HG03064 (cell line): Measurements from ENCODE around the gene ACACA.
"Not testable (repeated sequence)": the region's sequence is repeated elsewhere in the genome, so short reads cannot be mapped to it uniquely, and the experiment has no call there.

Experiments
- ATAC-seq: cut with Tn5 transposase; IDR thresholded peaks from one replicate; pipeline ENCODE4 v1.9.1; 2021; ENCODE audit warnings: low read depth; ENCODE audit not compliant: unreplicated experiment

The ACACA gene

GRCh38 chr17:37143558-37143957 lies 263.1 kb downstream of the ACACA start:
- not testable (repeated sequence) for ATAC-seq

- ATAC-seq: no peak
These were observed 264.2 kb downstream of the ACACA start for GRCh38 chr17:37142294-37142896.

- no peak for ATAC-seq
These were observed 268.0 kb downstream of the ACACA start for GRCh38 chr17:37138571-37139120.

- ATAC-seq: no peak
These were observed 268.6 kb downstream of the ACACA start for GRCh38 chr17:37137906-37138514.

GRCh38 chr17:37137070-37137610 lies 269.5 kb downstream of the ACACA start:
- no peak for ATAC-seq

- ATAC-seq: no peak
These were observed 271.1 kb downstream of the ACACA start for GRCh38 chr17:37135576-37135975.

- no peak for ATAC-seq
These were observed 272.6 kb downstream of the ACACA start for GRCh38 chr17:37134050-37134449.

- no peak for ATAC-seq
These were observed 273.5 kb downstream of the ACACA start for GRCh38 chr17:37133136-37133535.

GRCh38 chr17:37131669-37132611 lies 274.7 kb downstream of the ACACA start:
- ATAC-seq: no peak

GRCh38 chr17:37130984-37131446 lies 275.6 kb downstream of the ACACA start:
- no peak for ATAC-seq

- ATAC-seq: no peak
These were observed 281.8 kb downstream of the ACACA start for GRCh38 chr17:37124821-37125173.

- ATAC-seq: no peak
These were observed 282.5 kb downstream of the ACACA start for GRCh38 chr17:37123941-37124820.

GRCh38 chr17:37123386-37123785 lies 283.2 kb downstream of the ACACA start:
- ATAC-seq: no peak

GRCh38 chr17:37121616-37122015 lies 285.0 kb downstream of the ACACA start:
- ATAC-seq: no peak

GRCh38 chr17:37118366-37119137 lies 288.1 kb downstream of the ACACA start:
- no peak for ATAC-seq

GRCh38 chr17:37117373-37118142 lies 289.1 kb downstream of the ACACA start:
- ATAC-seq: no peak

GRCh38 chr17:37116671-37117185 lies 289.9 kb downstream of the ACACA start:
- no peak for ATAC-seq

GRCh38 chr17:37111329-37111728 lies 295.3 kb downstream of the ACACA start:
- no peak for ATAC-seq
